HEK293T (cell line): ENCODE measurements around the gene TULP1.

Source experiments
- ELF4 ChIP-seq: fragments of 450-650 bp; IDR thresholded peaks from 2 replicates; pipeline ENCODE4 v1.6.1; 2017; ENCODE audit warnings: antibody characterized with exemption
- FOXK2 ChIP-seq: fragments of 450-650 bp; IDR thresholded peaks from 2 replicates; pipeline ENCODE4 v1.6.1; 2016; ENCODE audit warnings: mild to moderate bottlenecking
- HDGF ChIP-seq: fragments of 450-650 bp; IDR thresholded peaks from 2 replicates; pipeline ENCODE4 v1.6.1; 2017; ENCODE audit warnings: antibody characterized with exemption, borderline replicate concordance
- L3MBTL2 ChIP-seq: fragments of 450-650 bp; conservative IDR thresholded peaks from 2 replicates; pipeline ENCODE4 v1.6.1; 2016; ENCODE audit warnings: mild to moderate bottlenecking
- LEF1 ChIP-seq: fragments of 450-650 bp; IDR thresholded peaks from 2 replicates; pipeline ENCODE4 v1.6.1; 2017; ENCODE audit warnings: mild to moderate bottlenecking, borderline replicate concordance
- NFRKB ChIP-seq: fragments of 450-650 bp; IDR thresholded peaks from 2 replicates; pipeline ENCODE4 v1.6.1; 2016; ENCODE audit warnings: mild to moderate bottlenecking, moderate library complexity
- SP1 ChIP-seq: fragments of 450-650 bp; IDR thresholded peaks from 2 replicates; pipeline ENCODE4 v1.6.1; 2017
- TF ChIP-seq, protein P1 (sequence below): fragments of 450-650 bp; IDR thresholded peaks from 2 replicates; pipeline ENCODE4 v1.6.1; 2016

DNA sequence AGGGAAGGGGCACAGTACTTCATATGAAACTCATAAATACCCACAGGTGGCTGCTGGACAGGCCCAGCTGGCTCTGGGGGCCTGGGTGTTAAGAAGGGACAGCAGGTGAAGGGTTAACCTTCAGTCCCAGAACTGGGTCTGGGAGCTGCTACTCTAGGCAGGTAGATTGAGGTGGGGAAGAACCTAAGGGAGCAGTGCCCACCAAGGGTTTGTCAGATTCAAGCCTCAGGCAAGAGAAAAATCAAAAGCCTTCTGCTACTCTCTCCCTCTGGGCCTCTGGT, 38.9 kb downstream of the TULP1 start:
- no peak for TF ChIP-seq SP1
- TF ChIP-seq HDGF: no peak
- TF ChIP-seq, protein P1, sequence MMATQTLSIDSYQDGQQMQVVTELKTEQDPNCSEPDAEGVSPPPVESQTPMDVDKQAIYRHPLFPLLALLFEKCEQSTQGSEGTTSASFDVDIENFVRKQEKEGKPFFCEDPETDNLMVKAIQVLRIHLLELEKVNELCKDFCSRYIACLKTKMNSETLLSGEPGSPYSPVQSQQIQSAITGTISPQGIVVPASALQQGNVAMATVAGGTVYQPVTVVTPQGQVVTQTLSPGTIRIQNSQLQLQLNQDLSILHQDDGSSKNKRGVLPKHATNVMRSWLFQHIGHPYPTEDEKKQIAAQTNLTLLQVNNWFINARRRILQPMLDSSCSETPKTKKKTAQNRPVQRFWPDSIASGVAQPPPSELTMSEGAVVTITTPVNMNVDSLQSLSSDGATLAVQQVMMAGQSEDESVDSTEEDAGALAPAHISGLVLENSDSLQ: no peak
- TF ChIP-seq FOXK2: no peak
- TF ChIP-seq L3MBTL2: no peak
- TF ChIP-seq ELF4: no peak
- no peak for TF ChIP-seq NFRKB
- TF ChIP-seq LEF1: no peak
